ENCODE data around the gene TRMO. TPM values are rescaled to one million over a fixed set of nuclear protein-coding genes. Genes with fewer than 3 reads are reported as not detected.

Gene TRMO
- total and polyA plus RNA-seq, 9 of the 15 experiments (the other 6 are each of a cell fraction or from before 2014, with no cell fraction given): 5.6 to 22.4 (median 16.2) TPM

GRCh38 chr9:97921959-97922724, at the start of gene TRMO (continued):
- TF ChIP-seq REST (IDR thresholded peaks at IDR 0.05; ENCODE audit: borderline replicate concordance): peak; percentile 98
- peak; percentile 80 for TF ChIP-seq REST (CRISPR knock-in tag; IDR thresholded peaks at IDR 0.05; ENCODE audit: low read depth)
- peak; percentile 72; the same call in 1 of the 2 replicates for TF ChIP-seq ZNF24 (IDR thresholded peaks at IDR 0.05)
- TF ChIP-seq ZNF561 (CRISPR knock-in tag; conservative IDR thresholded peaks at IDR 0.05): no peak
- TF ChIP-seq CCAR2 (IDR thresholded peaks at IDR 0.05; ENCODE audit: low read depth, low read length): no peak
- TF ChIP-seq CLOCK (CRISPR knock-in tag; IDR thresholded peaks at IDR 0.05; ENCODE audit: borderline replicate concordance): peak; percentile 82
- peak; percentile 60; the same call in 1 of the 2 replicates for TF ChIP-seq IRF9 (tag; IDR thresholded peaks at IDR 0.05)
- no peak for TF ChIP-seq ZBTB49 (CRISPR knock-in tag; IDR thresholded peaks at IDR 0.05; ENCODE audit: borderline replicate concordance)
- no peak for TF ChIP-seq HNRNPUL1 (IDR thresholded peaks at IDR 0.05; ENCODE audit: low read length)
- TF ChIP-seq ID3 (CRISPR knock-in tag; IDR thresholded peaks at IDR 0.05): peak; percentile 80
- peak; percentile 96 for TF ChIP-seq ID3 (tag; IDR thresholded peaks at IDR 0.05)
- TF ChIP-seq SLC30A9 (CRISPR knock-in tag; IDR thresholded peaks at IDR 0.05): peak; percentile 81
